MM.1S (cell line): Measurements from ENCODE around the gene CLRN3.

Experiments
- DNase-seq: peaks from one replicate; pipeline ENCODE4 v3.0.0-alpha.2; 2015
- H2AFZ ChIP-seq: fragments of 300-600 bp; sonication (generic); 2 replicates; pipeline ENCODE4 v1.6.0; 2016; ENCODE audit warnings: antibody characterized with exemption, low read length
- H3F3A ChIP-seq: fragments of 300-600 bp; sonication (generic); 2 replicates; pipeline ENCODE4 v1.6.1; 2016; ENCODE audit warnings: mild to moderate bottlenecking, antibody characterized with exemption, low read length, moderate library complexity, mixed read lengths; ENCODE audit not compliant: insufficient read depth
- H3K27ac ChIP-seq: fragments of 300-600 bp; sonication (generic); 2 replicates; pipeline ENCODE4 v1.5.1; 2016; ENCODE audit warnings: mild to moderate bottlenecking, low read length
- H3K27me3 ChIP-seq: fragments of 300-600 bp; sonication (generic); replicated peaks from 2 replicates; pipeline ENCODE4 v1.6.0; 2016; ENCODE audit warnings: low read length; ENCODE audit not compliant: insufficient read depth
- H3K36me3 ChIP-seq: fragments of 300-600 bp; sonication (generic); replicated peaks from 2 replicates; pipeline ENCODE4 v1.6.1; 2016; ENCODE audit warnings: mild to moderate bottlenecking, low read length, mixed read lengths; ENCODE audit not compliant: insufficient read depth
- H3K4me1 ChIP-seq: fragments of 300-600 bp; sonication (generic); 2 replicates; pipeline ENCODE4 v1.6.1; 2016; ENCODE audit warnings: low read length, mixed read lengths
- H3K4me2 ChIP-seq: fragments of 300-600 bp; sonication (generic); 2 replicates; pipeline ENCODE4 v1.6.0; 2016; ENCODE audit warnings: low read depth, low read length
- H3K4me3 ChIP-seq: fragments of 300-600 bp; sonication (generic); 2 replicates; pipeline ENCODE4 v1.5.1; 2016; ENCODE audit warnings: low read length, mixed read lengths
- H3K79me2 ChIP-seq: fragments of 300-600 bp; sonication (generic); 2 replicates; pipeline ENCODE4 v1.6.1; 2016; ENCODE audit warnings: mixed run types, low read length, mixed read lengths
- H3K9ac ChIP-seq: fragments of 300-600 bp; sonication (generic); 2 replicates; pipeline ENCODE4 v1.6.1; 2016; ENCODE audit warnings: low read length, mixed read lengths
- H3K9me2 ChIP-seq: fragments of 300-600 bp; sonication (generic); replicated peaks from 2 replicates; pipeline ENCODE4 v1.6.1; 2016; ENCODE audit warnings: mild to moderate bottlenecking, low read length, mixed read lengths; ENCODE audit not compliant: insufficient read depth
- H3K9me3 ChIP-seq: fragments of 300-600 bp; sonication (generic); replicated peaks from 2 replicates; pipeline ENCODE4 v1.6.1; 2016; ENCODE audit warnings: mild to moderate bottlenecking, low read length, mixed read lengths; ENCODE audit not compliant: insufficient read depth
- H4K20me1 ChIP-seq: fragments of 300-600 bp; sonication (generic); 2 replicates; pipeline ENCODE4 v1.6.1; 2016; ENCODE audit warnings: mild to moderate bottlenecking, low read length, moderate library complexity, mixed read lengths; ENCODE audit not compliant: insufficient read depth
- EZH2 ChIP-seq: fragments of 300-600 bp; sonication (generic); optimal IDR thresholded peaks from 2 replicates; pipeline ENCODE3; 2017; ENCODE audit warnings: low read depth, mild to moderate bottlenecking, antibody characterized with exemption, low read length, mixed read lengths
- EZH2phosphoT487 ChIP-seq: fragments of 300-600 bp; sonication (generic); IDR thresholded peaks from 2 replicates; pipeline ENCODE4 v1.6.1; 2018; ENCODE audit warnings: antibody characterized with exemption, low read length
- TF ChIP-seq, protein P1 (sequence below): fragments of 300-600 bp; sonication (generic); IDR thresholded peaks from 2 replicates; pipeline ENCODE4 v1.5.1; 2016; ENCODE audit warnings: antibody characterized with exemption, low read length, mixed read lengths

The CLRN3 gene

DNA sequence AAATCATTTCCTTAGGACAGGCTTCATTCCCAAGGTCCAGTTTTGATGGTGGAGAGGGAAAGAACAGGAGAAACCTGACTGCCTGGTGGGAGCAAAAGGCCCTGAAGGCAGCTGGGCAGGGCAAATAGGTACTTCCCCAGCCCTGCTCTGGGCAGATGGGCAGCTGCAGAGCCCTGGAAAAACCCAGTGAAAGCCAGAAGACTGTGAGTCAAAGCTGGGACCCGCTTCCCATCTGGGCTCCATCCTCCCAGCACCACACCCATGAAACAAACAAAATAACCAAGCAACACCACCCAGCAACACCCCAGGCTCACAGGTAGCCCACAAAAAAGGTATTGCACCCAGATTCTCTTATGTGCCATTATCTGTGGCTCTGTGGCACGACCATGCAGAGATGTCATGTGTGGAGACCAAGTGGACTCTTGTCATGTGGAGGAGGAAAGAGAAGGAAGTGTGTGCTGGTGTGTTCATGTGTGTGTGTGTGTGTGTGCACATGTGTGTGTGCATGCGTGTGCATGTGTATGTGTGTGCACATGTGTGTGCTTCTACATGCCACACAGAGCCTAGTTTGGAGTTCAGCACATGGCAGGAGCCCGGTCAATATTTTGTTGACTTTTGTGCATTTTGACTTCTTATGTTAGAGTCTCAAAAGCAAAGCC is 9.8 kb downstream of the CLRN3 start:
- Histone ChIP-seq H4K20me1 (no peaks in the 10 kb centered on the region), H3K4me2 (no peak overlapping the region), H3K27ac (no peak overlapping the region), H3F3A (no peaks in the 10 kb centered on the region), H3K36me3 (no peaks in the 10 kb centered on the region), H3K4me3 (no peak overlapping the region), H3K9me3 (no peaks in the 10 kb centered on the region), H3K27me3 (no peaks in the 10 kb centered on the region), H2AFZ (no peak overlapping the region), H3K9ac (no peak overlapping the region), H3K9me2 (no peaks in the 10 kb centered on the region), H3K4me1 (0 out of 2 replicates have a peak, but pooled peaks cover 7% of the 10 kb centered on the region), H3K79me2 (no peaks in the 10 kb centered on the region)
- TF ChIP-seq EZH2 (no peak), EZH2phosphoT487 (no peak)
- TF ChIP-seq, protein P1, sequence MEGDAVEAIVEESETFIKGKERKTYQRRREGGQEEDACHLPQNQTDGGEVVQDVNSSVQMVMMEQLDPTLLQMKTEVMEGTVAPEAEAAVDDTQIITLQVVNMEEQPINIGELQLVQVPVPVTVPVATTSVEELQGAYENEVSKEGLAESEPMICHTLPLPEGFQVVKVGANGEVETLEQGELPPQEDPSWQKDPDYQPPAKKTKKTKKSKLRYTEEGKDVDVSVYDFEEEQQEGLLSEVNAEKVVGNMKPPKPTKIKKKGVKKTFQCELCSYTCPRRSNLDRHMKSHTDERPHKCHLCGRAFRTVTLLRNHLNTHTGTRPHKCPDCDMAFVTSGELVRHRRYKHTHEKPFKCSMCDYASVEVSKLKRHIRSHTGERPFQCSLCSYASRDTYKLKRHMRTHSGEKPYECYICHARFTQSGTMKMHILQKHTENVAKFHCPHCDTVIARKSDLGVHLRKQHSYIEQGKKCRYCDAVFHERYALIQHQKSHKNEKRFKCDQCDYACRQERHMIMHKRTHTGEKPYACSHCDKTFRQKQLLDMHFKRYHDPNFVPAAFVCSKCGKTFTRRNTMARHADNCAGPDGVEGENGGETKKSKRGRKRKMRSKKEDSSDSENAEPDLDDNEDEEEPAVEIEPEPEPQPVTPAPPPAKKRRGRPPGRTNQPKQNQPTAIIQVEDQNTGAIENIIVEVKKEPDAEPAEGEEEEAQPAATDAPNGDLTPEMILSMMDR, result no peak
- DNase-seq, result no peak

DNA sequence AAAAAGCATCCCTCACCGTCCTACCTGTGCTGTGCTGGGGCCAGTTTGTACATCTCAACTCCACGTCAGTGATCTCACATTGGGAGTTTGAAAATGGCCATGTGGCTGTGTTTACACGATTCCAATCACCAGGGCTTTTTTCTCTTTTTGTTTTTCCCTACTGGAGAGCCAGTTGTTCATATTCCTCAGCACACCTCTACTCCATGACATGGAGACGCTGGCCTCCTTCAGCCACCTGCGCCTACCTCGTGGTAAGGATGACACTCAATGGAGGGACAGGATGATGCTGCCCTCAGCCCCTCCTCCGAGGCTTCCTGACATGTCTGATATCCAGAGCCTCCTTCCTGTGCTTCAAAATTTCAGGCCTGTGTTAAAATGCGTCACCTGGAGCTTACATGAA is 10.3 kb downstream of the CLRN3 start:
- Histone ChIP-seq H3K9me2 (no peaks in the 10 kb centered on the region), H3K79me2 (no peaks in the 10 kb centered on the region), H3K27me3 (no peaks in the 10 kb centered on the region), H3F3A (no peaks in the 10 kb centered on the region), H4K20me1 (no peaks in the 10 kb centered on the region), H3K4me2 (no peak overlapping the region), H3K4me1 (0 out of 2 replicates have a peak, but pooled peaks cover 7% of the 10 kb centered on the region), H3K27ac (no peak overlapping the region), H3K9me3 (no peaks in the 10 kb centered on the region), H3K4me3 (no peak overlapping the region), H3K9ac (no peak overlapping the region), H2AFZ (no peak overlapping the region), H3K36me3 (no peaks in the 10 kb centered on the region)
- no peak for DNase-seq
- TF ChIP-seq, protein P1, result no peak
- TF ChIP-seq EZH2phosphoT487 (no peak), EZH2 (no peak)

DNA sequence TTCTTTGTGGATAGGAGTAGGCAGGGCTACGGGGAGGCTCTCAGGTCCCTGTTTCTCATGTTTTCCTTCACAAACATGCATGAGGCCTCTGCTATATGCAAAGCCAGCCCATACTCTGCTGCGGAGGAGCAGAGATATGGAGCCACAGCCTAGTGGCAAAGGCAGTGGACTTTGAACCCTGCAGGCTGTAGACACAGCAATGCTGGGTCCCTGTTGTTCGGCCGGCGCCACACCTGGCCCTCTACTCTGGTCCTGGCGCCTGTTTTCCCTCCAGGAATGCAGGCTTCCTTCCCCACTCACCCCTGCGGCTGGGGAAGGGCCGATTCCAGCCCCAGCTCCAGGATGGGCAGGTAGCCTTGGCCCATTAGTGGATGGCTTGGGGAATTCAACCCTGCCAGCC is 11.5 kb downstream of the CLRN3 start:
- H3K4me3 ChIP-seq, result no peak overlapping the region
- H2AFZ ChIP-seq, result no peak overlapping the region
- no peaks in the 10 kb centered on the region for H3F3A ChIP-seq
- H3K4me2 ChIP-seq, result no peak overlapping the region
- TF ChIP-seq, protein P1, result no peak
- TF ChIP-seq EZH2phosphoT487 (no peak), EZH2 (no peak)
- H3K9ac ChIP-seq, result no peak overlapping the region
- no peaks in the 10 kb centered on the region for H3K9me2 ChIP-seq
- H3K79me2 ChIP-seq, result no peaks in the 10 kb centered on the region
- no peaks in the 10 kb centered on the region for H3K27me3 ChIP-seq
- H4K20me1 ChIP-seq, result no peaks in the 10 kb centered on the region
- H3K36me3 ChIP-seq, result no peaks in the 10 kb centered on the region
- H3K27ac ChIP-seq, result no peak overlapping the region
- 0 out of 2 replicates have a peak, but pooled peaks cover 7% of the 10 kb centered on the region for H3K4me1 ChIP-seq
- H3K9me3 ChIP-seq, result no peaks in the 10 kb centered on the region
- no peak for DNase-seq
